MM.1S (cell line): ENCODE measurements around the gene GNAQ.

Experiments
- DNase-seq: peaks from one replicate; pipeline ENCODE4 v3.0.0-alpha.2; 2015
- H2AFZ ChIP-seq: fragments of 300-600 bp; sonication (generic); 2 replicates; pipeline ENCODE4 v1.6.0; 2016; ENCODE audit warnings: antibody characterized with exemption, low read length
- H3F3A ChIP-seq: fragments of 300-600 bp; sonication (generic); 2 replicates; pipeline ENCODE4 v1.6.1; 2016; ENCODE audit warnings: mild to moderate bottlenecking, antibody characterized with exemption, low read length, moderate library complexity, mixed read lengths; ENCODE audit not compliant: insufficient read depth
- H3K27ac ChIP-seq: fragments of 300-600 bp; sonication (generic); 2 replicates; pipeline ENCODE4 v1.5.1; 2016; ENCODE audit warnings: mild to moderate bottlenecking, low read length
- H3K27me3 ChIP-seq: fragments of 300-600 bp; sonication (generic); replicated peaks from 2 replicates; pipeline ENCODE4 v1.6.0; 2016; ENCODE audit warnings: low read length; ENCODE audit not compliant: insufficient read depth
- H3K36me3 ChIP-seq: fragments of 300-600 bp; sonication (generic); replicated peaks from 2 replicates; pipeline ENCODE4 v1.6.1; 2016; ENCODE audit warnings: mild to moderate bottlenecking, low read length, mixed read lengths; ENCODE audit not compliant: insufficient read depth
- H3K4me1 ChIP-seq: fragments of 300-600 bp; sonication (generic); 2 replicates; pipeline ENCODE4 v1.6.1; 2016; ENCODE audit warnings: low read length, mixed read lengths
- H3K4me2 ChIP-seq: fragments of 300-600 bp; sonication (generic); 2 replicates; pipeline ENCODE4 v1.6.0; 2016; ENCODE audit warnings: low read depth, low read length
- H3K4me3 ChIP-seq: fragments of 300-600 bp; sonication (generic); 2 replicates; pipeline ENCODE4 v1.5.1; 2016; ENCODE audit warnings: low read length, mixed read lengths
- H3K79me2 ChIP-seq: fragments of 300-600 bp; sonication (generic); 2 replicates; pipeline ENCODE4 v1.6.1; 2016; ENCODE audit warnings: mixed run types, low read length, mixed read lengths
- H3K9ac ChIP-seq: fragments of 300-600 bp; sonication (generic); 2 replicates; pipeline ENCODE4 v1.6.1; 2016; ENCODE audit warnings: low read length, mixed read lengths
- H3K9me2 ChIP-seq: fragments of 300-600 bp; sonication (generic); replicated peaks from 2 replicates; pipeline ENCODE4 v1.6.1; 2016; ENCODE audit warnings: mild to moderate bottlenecking, low read length, mixed read lengths; ENCODE audit not compliant: insufficient read depth
- H3K9me3 ChIP-seq: fragments of 300-600 bp; sonication (generic); replicated peaks from 2 replicates; pipeline ENCODE4 v1.6.1; 2016; ENCODE audit warnings: mild to moderate bottlenecking, low read length, mixed read lengths; ENCODE audit not compliant: insufficient read depth
- H4K20me1 ChIP-seq: fragments of 300-600 bp; sonication (generic); 2 replicates; pipeline ENCODE4 v1.6.1; 2016; ENCODE audit warnings: mild to moderate bottlenecking, low read length, moderate library complexity, mixed read lengths; ENCODE audit not compliant: insufficient read depth
- EZH2 ChIP-seq: fragments of 300-600 bp; sonication (generic); optimal IDR thresholded peaks from 2 replicates; pipeline ENCODE3; 2017; ENCODE audit warnings: low read depth, mild to moderate bottlenecking, antibody characterized with exemption, low read length, mixed read lengths
- EZH2phosphoT487 ChIP-seq: fragments of 300-600 bp; sonication (generic); IDR thresholded peaks from 2 replicates; pipeline ENCODE4 v1.6.1; 2018; ENCODE audit warnings: antibody characterized with exemption, low read length
- TF ChIP-seq, protein P1 (sequence below): fragments of 300-600 bp; sonication (generic); IDR thresholded peaks from 2 replicates; pipeline ENCODE4 v1.5.1; 2016; ENCODE audit warnings: antibody characterized with exemption, low read length, mixed read lengths

GNAQ gene

DNA sequence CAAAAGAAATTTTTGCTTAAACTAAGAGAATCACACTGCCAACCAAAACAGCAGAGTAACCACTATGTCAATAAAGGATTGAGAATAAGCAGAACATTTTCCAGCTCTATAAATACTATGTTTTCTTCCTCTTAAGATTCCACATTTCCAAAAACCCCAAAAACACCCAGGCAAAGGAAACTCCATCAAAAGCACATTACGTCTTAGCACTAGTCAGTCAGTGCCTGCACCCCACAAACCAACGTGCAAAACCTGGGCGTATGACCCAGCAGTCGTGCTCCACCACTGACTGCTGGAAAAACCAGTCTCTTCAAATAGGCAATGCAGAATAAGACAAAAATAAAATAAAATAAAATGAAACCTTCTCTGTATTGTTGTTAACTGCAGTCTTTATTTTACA, 85.3 kb downstream of the GNAQ start:
- Histone ChIP-seq H3K36me3 (no peaks in the 10 kb centered on the region), H3K9me2 (no peaks in the 10 kb centered on the region), H2AFZ (no peak overlapping the region), H3K27me3 (no peaks in the 10 kb centered on the region), H3K9me3 (no peaks in the 10 kb centered on the region), H3K27ac (no peak overlapping the region), H4K20me1 (no peaks in the 10 kb centered on the region), H3K4me2 (no peak overlapping the region), H3F3A (no peaks in the 10 kb centered on the region), H3K79me2 (no peaks in the 10 kb centered on the region; the same call in 1 of the 2 replicates), H3K4me1 (no peaks in the 10 kb centered on the region), H3K9ac (no peak overlapping the region), H3K4me3 (no peak overlapping the region)
- DNase-seq: no peak
- TF ChIP-seq EZH2phosphoT487 (no peak), EZH2 (no peak)
- TF ChIP-seq, protein P1, sequence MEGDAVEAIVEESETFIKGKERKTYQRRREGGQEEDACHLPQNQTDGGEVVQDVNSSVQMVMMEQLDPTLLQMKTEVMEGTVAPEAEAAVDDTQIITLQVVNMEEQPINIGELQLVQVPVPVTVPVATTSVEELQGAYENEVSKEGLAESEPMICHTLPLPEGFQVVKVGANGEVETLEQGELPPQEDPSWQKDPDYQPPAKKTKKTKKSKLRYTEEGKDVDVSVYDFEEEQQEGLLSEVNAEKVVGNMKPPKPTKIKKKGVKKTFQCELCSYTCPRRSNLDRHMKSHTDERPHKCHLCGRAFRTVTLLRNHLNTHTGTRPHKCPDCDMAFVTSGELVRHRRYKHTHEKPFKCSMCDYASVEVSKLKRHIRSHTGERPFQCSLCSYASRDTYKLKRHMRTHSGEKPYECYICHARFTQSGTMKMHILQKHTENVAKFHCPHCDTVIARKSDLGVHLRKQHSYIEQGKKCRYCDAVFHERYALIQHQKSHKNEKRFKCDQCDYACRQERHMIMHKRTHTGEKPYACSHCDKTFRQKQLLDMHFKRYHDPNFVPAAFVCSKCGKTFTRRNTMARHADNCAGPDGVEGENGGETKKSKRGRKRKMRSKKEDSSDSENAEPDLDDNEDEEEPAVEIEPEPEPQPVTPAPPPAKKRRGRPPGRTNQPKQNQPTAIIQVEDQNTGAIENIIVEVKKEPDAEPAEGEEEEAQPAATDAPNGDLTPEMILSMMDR: no peak

DNA sequence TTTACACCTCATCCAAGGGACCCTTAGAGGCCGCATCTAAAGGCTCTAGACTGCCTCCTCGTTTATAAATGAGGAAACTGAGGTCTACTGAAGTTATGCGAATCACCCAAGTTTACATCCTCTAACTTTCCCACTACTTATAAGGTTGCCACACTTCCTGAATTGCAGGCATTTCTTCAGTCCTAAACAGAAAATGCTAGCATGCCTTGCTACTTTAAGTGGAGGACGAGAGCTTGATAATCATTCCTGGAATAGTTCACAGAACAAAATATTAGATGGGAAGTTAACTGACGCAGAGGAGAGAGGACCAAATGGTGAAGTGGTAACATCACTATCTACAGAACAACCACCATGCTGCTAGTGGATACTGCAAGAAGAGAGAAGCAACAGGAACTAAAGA, 85.8 kb downstream of the GNAQ start:
- no peak overlapping the region for H3K9ac ChIP-seq
- no peak overlapping the region for H2AFZ ChIP-seq
- H3K9me3 ChIP-seq: no peaks in the 10 kb centered on the region
- no peaks in the 10 kb centered on the region; the same call in 1 of the 2 replicates for H3K79me2 ChIP-seq
- no peak overlapping the region for H3K27ac ChIP-seq
- TF ChIP-seq, protein P1: no peak
- TF ChIP-seq EZH2phosphoT487 (no peak), EZH2 (no peak)
- no peaks in the 10 kb centered on the region for H3K36me3 ChIP-seq
- no peaks in the 10 kb centered on the region for H3K4me1 ChIP-seq
- H4K20me1 ChIP-seq: no peaks in the 10 kb centered on the region
- no peaks in the 10 kb centered on the region for H3F3A ChIP-seq
- no peak for DNase-seq
- H3K4me2 ChIP-seq: no peak overlapping the region
- no peak overlapping the region for H3K4me3 ChIP-seq
- H3K27me3 ChIP-seq: no peaks in the 10 kb centered on the region
- H3K9me2 ChIP-seq: no peaks in the 10 kb centered on the region

DNA sequence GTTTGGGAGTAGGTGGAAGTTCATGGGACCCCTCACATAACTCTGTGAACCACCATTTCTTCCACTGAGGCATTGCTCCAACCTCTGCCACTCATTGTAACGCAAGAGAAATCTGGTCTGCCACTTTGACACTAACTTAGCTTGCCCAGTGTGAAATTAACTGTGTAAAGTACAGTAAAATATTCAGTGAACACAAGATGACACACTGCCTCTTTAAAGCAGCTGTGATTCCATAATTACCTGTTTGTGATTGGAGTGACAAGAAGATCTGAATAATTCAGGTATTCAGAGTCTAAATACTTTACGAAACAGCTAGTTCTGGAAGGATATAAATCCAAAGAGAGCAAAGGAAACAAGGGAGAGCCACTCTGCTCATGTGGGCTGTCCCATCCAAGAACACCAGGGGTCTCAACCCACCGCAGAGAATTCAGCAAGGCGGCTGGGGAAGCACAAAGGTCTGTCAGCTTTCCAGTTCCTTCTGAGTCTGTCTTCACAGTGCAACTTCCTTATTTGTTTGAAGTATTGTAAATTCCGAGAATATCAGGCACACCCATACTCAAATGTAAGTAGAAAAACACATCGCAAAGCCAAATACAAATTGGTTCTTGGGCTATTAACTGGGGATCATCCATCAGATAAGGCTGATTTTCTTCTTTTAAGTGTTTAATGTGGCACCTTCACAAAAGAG, 86.9 kb downstream of the GNAQ start:
- Histone ChIP-seq H3K9me2 (no peaks in the 10 kb centered on the region), H3F3A (no peaks in the 10 kb centered on the region), H3K27ac (no peak overlapping the region), H3K4me3 (no peak overlapping the region), H3K27me3 (no peaks in the 10 kb centered on the region), H3K9me3 (no peaks in the 10 kb centered on the region), H3K4me2 (no peak overlapping the region), H4K20me1 (no peaks in the 10 kb centered on the region), H2AFZ (no peak overlapping the region), H3K4me1 (no peaks in the 10 kb centered on the region), H3K9ac (no peak overlapping the region), H3K79me2 (no peaks in the 10 kb centered on the region; the same call in 1 of the 2 replicates), H3K36me3 (no peaks in the 10 kb centered on the region)
- DNase-seq: no peak
- no peak for TF ChIP-seq EZH2
- no peak for TF ChIP-seq EZH2phosphoT487
- TF ChIP-seq, protein P1: no peak
